Tibial nerve (tissue), 4 donors: ENCODE measurements around the gene ANKMY1.

ENCODE experiments used
- EP300 ChIP-seq, 2 donors: sonication (generic); formaldehyde crosslinking; IDR thresholded peaks; one replicate each; pipeline ENCODE4 v1.6.1; 2017; ENCODE audit warnings: antibody characterized with exemption in 2 of 2, mild to moderate bottlenecking in 1 of 2
- POLR2A ChIP-seq, 2 donors: fragments of 450-650 bp; IDR thresholded peaks; one replicate each; pipeline ENCODE4 v1.6.1; 2017; ENCODE audit warnings: antibody characterized with exemption in 2 of 2, mild to moderate bottlenecking in 2 of 2, moderate library complexity in 2 of 2
- TF ChIP-seq, protein P1 (sequence below), 5 experiments: fragments of 200-600 bp in 3 of 5; fragments of 450-650 bp in 2 of 5; sonication (generic) in 3 of 5; IDR thresholded peaks; one replicate each; pipeline ENCODE4 v1.5.1; 2016 to 2019; ENCODE audit warnings: antibody characterized with exemption in 5 of 5, mild to moderate bottlenecking in 3 of 5, moderate library complexity in 2 of 5

DNA sequence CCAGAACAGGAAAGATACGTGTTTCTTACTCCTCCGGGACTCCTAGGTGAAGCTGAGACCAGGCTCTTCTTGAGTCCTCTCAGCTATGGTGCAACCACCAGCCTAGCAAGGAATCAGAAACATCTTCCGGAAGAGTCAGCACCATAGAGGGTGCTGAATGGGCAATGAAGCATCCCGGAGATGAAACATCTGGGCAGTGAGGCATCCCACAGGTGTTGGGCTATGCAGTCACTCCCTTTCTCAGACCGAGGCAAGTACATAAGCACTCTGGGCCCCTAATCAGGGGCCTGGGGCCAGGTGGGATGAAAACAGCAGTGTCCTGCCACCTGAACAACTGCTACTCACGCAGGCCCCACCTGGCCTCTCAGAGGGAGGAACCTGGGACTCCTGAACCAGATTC, 27.3 kb upstream of the ANKMY1 start:
- TF ChIP-seq POLR2A (IDR thresholded peaks at IDR 0.05) (no peak), EP300 (IDR thresholded peaks at IDR 0.05) (no peak)
- TF ChIP-seq, protein P1, sequence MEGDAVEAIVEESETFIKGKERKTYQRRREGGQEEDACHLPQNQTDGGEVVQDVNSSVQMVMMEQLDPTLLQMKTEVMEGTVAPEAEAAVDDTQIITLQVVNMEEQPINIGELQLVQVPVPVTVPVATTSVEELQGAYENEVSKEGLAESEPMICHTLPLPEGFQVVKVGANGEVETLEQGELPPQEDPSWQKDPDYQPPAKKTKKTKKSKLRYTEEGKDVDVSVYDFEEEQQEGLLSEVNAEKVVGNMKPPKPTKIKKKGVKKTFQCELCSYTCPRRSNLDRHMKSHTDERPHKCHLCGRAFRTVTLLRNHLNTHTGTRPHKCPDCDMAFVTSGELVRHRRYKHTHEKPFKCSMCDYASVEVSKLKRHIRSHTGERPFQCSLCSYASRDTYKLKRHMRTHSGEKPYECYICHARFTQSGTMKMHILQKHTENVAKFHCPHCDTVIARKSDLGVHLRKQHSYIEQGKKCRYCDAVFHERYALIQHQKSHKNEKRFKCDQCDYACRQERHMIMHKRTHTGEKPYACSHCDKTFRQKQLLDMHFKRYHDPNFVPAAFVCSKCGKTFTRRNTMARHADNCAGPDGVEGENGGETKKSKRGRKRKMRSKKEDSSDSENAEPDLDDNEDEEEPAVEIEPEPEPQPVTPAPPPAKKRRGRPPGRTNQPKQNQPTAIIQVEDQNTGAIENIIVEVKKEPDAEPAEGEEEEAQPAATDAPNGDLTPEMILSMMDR (IDR thresholded peaks at IDR 0.05), result no peak
